Psoas muscle (tissue), 8 donors: ENCODE measurements around the gene EML3. TPM values are rescaled to one million over a fixed set of nuclear protein-coding genes. Genes with fewer than 3 reads are reported as not detected.

Source experiments
- ATAC-seq, 4 donors: fragments of 200-7000 bp; cut with Tn5 transposase; one replicate each; pipeline ENCODE4 v1.9.1; 2020; ENCODE audit warnings: moderate library complexity in 3 of 4, mild to moderate bottlenecking in 2 of 4
- DNase-seq, 2 donors: peaks; one replicate each; pipeline ENCODE4 v3.0.0-alpha.2; 2020
- H3K27ac ChIP-seq: fragments of 200-600 bp; one replicate; pipeline ENCODE4 v1.8.0; 2022
- H3K27me3 ChIP-seq, 3 donors: fragments of 200-600 bp in 1 of 3; one replicate each; pipeline versions ENCODE4 v1.6.1 to v1.8.0; 2013 to 2022; ENCODE audit warnings: low read length in 2 of 3, mild to moderate bottlenecking in 2 of 3, moderate library complexity in 1 of 3; ENCODE audit not compliant: insufficient read depth in 3 of 3
- H3K36me3 ChIP-seq, 2 donors: fragments of 200-600 bp in 1 of 2; one replicate each; pipeline versions ENCODE4 v1.6.1 to v1.8.0; 2013 to 2022; ENCODE audit warnings: low read depth in 1 of 2, mild to moderate bottlenecking in 1 of 2, moderate library complexity in 1 of 2; ENCODE audit not compliant: insufficient read depth in 1 of 2
- H3K4me1 ChIP-seq: fragments of 200-600 bp; one replicate; pipeline ENCODE4 v1.8.0; 2022
- H3K4me3 ChIP-seq: fragments of 200-600 bp; one replicate; pipeline ENCODE4 v1.8.0; 2022; ENCODE audit warnings: mild to moderate bottlenecking
- H3K9me3 ChIP-seq: fragments of 200-600 bp; one replicate; pipeline ENCODE4 v1.8.0; 2022
- CTCF ChIP-seq: fragments of 200-600 bp; IDR thresholded peaks from one replicate; pipeline ENCODE4 v1.8.0; 2022; ENCODE audit warnings: antibody characterized with exemption
- WGBS, 3 donors: extraction: QIAGEN DNeasy Blood & Tissue Kit; methylation state at CpG; one replicate each; pipeline versions ENCODE4 v1.1.6 to v1.1.7; 2013; 5-methylcytosine and 5-hydroxymethylcytosine counted together
- intact Hi-C, 2 donors: fragments of 100-400 bp; cut with DNase I; formaldehyde crosslinking; loops; one replicate each; pipeline versions ENCODE4 v1.11.0 to v1.14.2; 2022
- polyA plus RNA-seq, 3 donors: library from polyadenylated mRNA; stranded (reverse); fragments of 200-250 nt; gene quantifications; one replicate each; pipeline ENCODE4 v1.2.3, GENCODE V29; 2013
- total RNA-seq, 4 donors: library from RNA; stranded (reverse); fragmentation: NEBNext Ultra II Directional in 2 of 4; extraction: Animal tissue kit (Norgen Biotek cat#: 25700) in 2 of 4; gene quantifications; one replicate each; pipeline versions ENCODE4 v1.2.1 to v1.2.4, GENCODE V29; 2021 to 2023
- donor health status: healthy with polysubstance abuse.
- donor health status: DM: no; HTN: no; CAD: no; lungs with moderate emphysema.
- donor health status: Bipolar disorder and iron deficiency.
- donor health status: healthy.
- donor health status: DM: yes; HTN: yes; CAD: no.
- donor health status: DM: no; HTN: no; CAD: no.
- donor health status: DM: no; HTN: no; CAD: no.
- donor health status: DM: yes; HTN: yes; CAD: no.

The EML3 gene
- total and polyA plus RNA-seq, 7 donors, result 7.4 to 19.5 (median 14.1) TPM

DNA sequence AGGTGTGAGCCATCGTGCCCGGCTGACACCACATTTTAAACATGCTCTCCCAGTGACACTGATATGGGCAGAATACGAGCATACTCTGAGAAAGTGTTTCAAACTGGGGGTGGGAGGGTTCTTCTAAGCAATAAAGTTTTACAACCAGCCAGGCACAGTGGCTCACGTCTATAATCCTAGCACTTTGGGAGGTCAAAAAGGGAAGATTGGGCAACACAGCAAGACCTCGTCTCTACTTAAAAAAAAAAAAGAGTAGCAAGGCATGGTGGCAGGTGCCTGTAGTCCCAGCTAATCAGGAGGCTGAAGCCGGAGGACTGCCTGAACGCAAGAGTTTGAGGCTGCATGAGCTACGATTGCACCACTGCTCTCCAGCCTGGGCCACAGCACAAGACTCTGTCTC is 31.6 kb upstream of the EML3 start:
- H3K36me3 ChIP-seq, result peaks cover 0 to 48% of the 10 kb centered on the region in 2 donors
- peaks cover 24% of the 10 kb centered on the region for H3K4me1 ChIP-seq
- intact Hi-C loops, result no loop called here
- H3K9me3 ChIP-seq, result no peaks in the 10 kb centered on the region
- no peak overlapping the region for H3K27ac ChIP-seq
- WGBS, 3 donors, result 75 to 82% (median 75%) methylated on average over 8 of the region's 8 CpGs
- no peak for DNase-seq
- no peak for TF ChIP-seq CTCF
- H3K27me3 ChIP-seq, result no peaks in the 10 kb centered on the region
- no peak for ATAC-seq
- no peak overlapping the region for H3K4me3 ChIP-seq

DNA sequence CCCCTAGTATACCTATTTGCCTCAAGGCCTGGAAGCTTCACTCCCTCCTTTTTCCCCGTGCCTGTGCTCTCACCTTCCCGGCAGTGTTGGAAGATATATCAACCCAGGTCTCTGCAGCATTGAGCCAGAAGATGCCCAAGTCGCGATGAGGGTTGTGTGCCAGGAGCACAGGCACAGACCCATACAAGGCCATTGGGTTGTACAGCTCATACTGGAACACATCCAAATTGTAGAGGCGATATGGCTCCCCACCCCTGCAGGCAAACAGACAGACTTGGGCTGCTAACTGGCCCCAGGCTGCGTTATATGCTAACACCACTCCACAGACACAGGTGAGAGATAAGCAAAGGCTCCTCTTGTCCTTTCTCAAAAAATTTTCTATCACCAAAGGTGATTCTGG is 19.9 kb upstream of the EML3 start:
- no peak overlapping the region for H3K4me3 ChIP-seq
- no peaks in the 10 kb centered on the region for H3K27me3 ChIP-seq
- peaks cover 20 to 100% of the 10 kb centered on the region in 2 donors for H3K36me3 ChIP-seq
- intact Hi-C loops, result no loop called here
- TF ChIP-seq CTCF, result no peak
- DNase-seq (no peak), ATAC-seq (no peak)
- no peaks in the 10 kb centered on the region for H3K4me1 ChIP-seq
- H3K27ac ChIP-seq, result no peak overlapping the region
- WGBS, 3 donors, result 78 to 87% (median 81%) methylated on average over 6 of the region's 6 CpGs
- no peaks in the 10 kb centered on the region for H3K9me3 ChIP-seq

DNA sequence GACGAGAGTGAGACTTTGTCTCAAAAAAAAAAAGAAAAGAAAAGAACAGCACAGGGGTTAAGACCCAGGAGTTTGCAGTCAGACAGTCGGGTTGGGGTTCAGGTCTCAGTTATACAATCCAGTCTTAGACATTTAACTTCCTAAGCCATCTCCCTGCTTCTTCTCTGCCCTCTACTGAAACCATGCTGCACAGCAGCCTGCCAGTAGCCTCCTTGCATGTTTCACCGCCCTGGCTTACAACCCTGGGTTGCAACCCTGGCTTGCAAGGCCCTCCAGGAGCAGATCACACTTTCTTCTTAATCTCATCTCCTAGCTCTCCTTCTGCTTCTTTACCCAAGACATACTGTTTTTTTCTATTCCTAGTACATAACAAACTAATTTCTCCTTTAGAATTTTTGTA is 15.1 kb upstream of the EML3 start:
- no peak for TF ChIP-seq CTCF
- WGBS, 3 donors, result 82 to 89% (median 88%) methylated on average over 3 of the region's 3 CpGs
- Histone ChIP-seq H3K4me3 (no peak overlapping the region), H3K4me1 (peaks cover under 1% of the 10 kb centered on the region), H3K9me3 (no peaks in the 10 kb centered on the region), H3K27ac (no peak overlapping the region), H3K27me3 (no peaks in the 10 kb centered on the region), H3K36me3 (peaks cover 14 to 78% of the 10 kb centered on the region in 2 donors)
- ATAC-seq (no peak), DNase-seq (no peak)
- intact Hi-C loops, result no loop called here

DNA sequence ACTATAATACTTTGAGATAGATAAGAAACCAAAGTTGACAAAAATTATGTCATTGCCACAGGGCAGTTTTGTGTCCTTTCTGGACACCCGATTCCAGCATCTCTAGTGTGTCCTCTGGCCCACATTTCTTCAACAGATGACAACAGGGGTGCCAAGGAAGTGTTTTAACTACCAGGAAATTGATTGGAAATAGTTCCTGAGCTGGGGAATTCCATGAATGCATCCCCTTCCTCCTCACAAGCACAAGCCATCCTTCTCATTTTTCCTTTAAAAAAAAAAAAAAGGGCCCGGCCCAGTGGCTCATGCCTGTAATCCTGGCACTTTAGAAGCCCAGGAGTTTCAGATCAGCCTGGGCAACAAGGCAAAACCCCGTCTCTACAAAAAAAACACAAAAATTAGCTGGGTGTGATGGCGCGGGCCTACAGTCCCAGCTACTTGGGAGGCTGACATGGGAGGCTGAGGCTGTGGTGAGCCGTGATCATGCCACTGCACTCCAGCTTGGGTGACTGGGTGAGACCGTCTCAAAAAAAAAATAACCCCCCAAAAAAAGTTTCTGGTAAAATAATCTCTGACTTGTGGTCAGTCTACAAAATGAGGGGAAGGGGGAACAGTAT is 10.0 kb upstream of the EML3 start:
- intact Hi-C loops, result no loop called here
- Histone ChIP-seq H3K36me3 (peaks cover 2 to 39% of the 10 kb centered on the region in 2 donors), H3K4me1 (peaks cover 21% of the 10 kb centered on the region), H3K9me3 (no peaks in the 10 kb centered on the region), H3K4me3 (peak overlapping the region; percentile 79), H3K27me3 (no peaks in the 10 kb centered on the region), H3K27ac (peak overlapping the region; percentile 93)
- ATAC-seq (no peak), DNase-seq (no peak)
- no peak for TF ChIP-seq CTCF
- 56 to 71% (median 66%) methylated on average over 7 of the region's 7 CpGs for WGBS, 3 donors
